IMR-90 (cell line): ENCODE data around the gene TRPC3. TPM values are rescaled to one million over a fixed set of nuclear protein-coding genes. Genes with fewer than 3 reads are reported as not detected.

Source experiments
- ATAC-seq: fragments of 200-7000 bp; cut with Tn5 transposase; 2 replicates; pipeline ENCODE4 v1.9.1; 2020; ENCODE audit warnings: low read depth, mild to moderate bottlenecking, moderate library complexity
- BruUV-seq: library from RNA; stranded (reverse); fragments of 400-500 nt; replicated peaks from 2 replicates; lab custom pipeline; 2021; lab: Mats Ljungman, UMichigan
- CTCF ChIA-PET: fragments of 300-600 bp; formaldehyde crosslinking; extraction: SDS; loops from one replicate; lab custom pipeline; 2021; ENCODE audit warnings: antibody characterized with exemption; lab: Yijun Ruan, JAX
- POLR2A ChIA-PET: fragments of 300-600 bp; sonication (Branson Sonifier 250); formaldehyde crosslinking; loops from one replicate; lab custom pipeline; 2022; ENCODE audit warnings: antibody characterized with exemption; ENCODE audit not compliant: unreplicated experiment; lab: Charles Lee
- DNase-seq: peaks from one replicate; pipeline ENCODE4 v3.0.0; 2013
- H2AFZ ChIP-seq: replicated peaks from 2 replicates; pipeline ENCODE3; 2013; ENCODE audit warnings: low read length, mild to moderate bottlenecking; ENCODE audit not compliant: poor library complexity
- H2AK5ac ChIP-seq: 2 replicates; pipeline ENCODE4 v1.6.1; 2013; ENCODE audit warnings: low read depth, low read length, inconsistent platforms
- H2AK9ac ChIP-seq: replicated peaks from 2 replicates; pipeline ENCODE3; 2013; ENCODE audit warnings: mild to moderate bottlenecking, low read depth, low read length, moderate library complexity; ENCODE audit not compliant: poor library complexity
- H2BK120ac ChIP-seq: 2 replicates; pipeline ENCODE4 v1.6.1; 2013; ENCODE audit warnings: low read depth, low read length, inconsistent platforms
- H2BK15ac ChIP-seq: 3 replicates; pipeline ENCODE4 v1.6.1; 2013; ENCODE audit warnings: low read depth, low read length, inconsistent platforms
- H2BK20ac ChIP-seq: 2 replicates; pipeline ENCODE4 v1.6.1; 2013; ENCODE audit warnings: low read depth, mild to moderate bottlenecking, inconsistent platforms, low read length, moderate library complexity
- H2BK5ac ChIP-seq: 2 replicates; pipeline ENCODE4 v1.6.1; 2013; ENCODE audit warnings: mild to moderate bottlenecking, low read depth, low read length, inconsistent platforms; ENCODE audit not compliant: poor library complexity, severe bottlenecking
- H3K14ac ChIP-seq: replicated peaks from 2 replicates; pipeline ENCODE4 v1.6.1; 2013; ENCODE audit warnings: low read depth, low read length, inconsistent platforms
- H3K18ac ChIP-seq: 2 replicates; pipeline ENCODE4 v1.6.1; 2013; ENCODE audit warnings: low read depth, low read length, control low read depth
- H3K23ac ChIP-seq: 2 replicates; pipeline ENCODE4 v1.6.1; 2013; ENCODE audit warnings: low read depth, low read length, inconsistent platforms
- H3K27ac ChIP-seq: 2 replicates; pipeline ENCODE4 v1.5.1; 2013; ENCODE audit warnings: mild to moderate bottlenecking, control low read depth, low read length; ENCODE audit not compliant: insufficient read depth
- H3K27me3 ChIP-seq: 2 replicates; pipeline ENCODE4 v1.6.1; 2013; ENCODE audit warnings: low read length; ENCODE audit not compliant: control insufficient read depth, insufficient read depth
- H3K36me3 ChIP-seq: 2 replicates; pipeline ENCODE4 v1.6.1; 2013; ENCODE audit warnings: low read length, mixed read lengths; ENCODE audit not compliant: control insufficient read depth, insufficient read depth
- H3K4ac ChIP-seq: 2 replicates; pipeline ENCODE4 v1.6.1; 2013; ENCODE audit warnings: low read depth, low read length, inconsistent platforms
- H3K4me1 ChIP-seq: 2 replicates; pipeline ENCODE4 v1.6.1; 2013; ENCODE audit warnings: low read length, mixed read lengths; ENCODE audit not compliant: control insufficient read depth, insufficient read depth
- H3K4me2 ChIP-seq: 2 replicates; pipeline ENCODE4 v1.6.1; 2013; ENCODE audit warnings: low read depth, mild to moderate bottlenecking, control low read depth, low read length, moderate library complexity
- H3K4me3 ChIP-seq: 2 replicates; pipeline ENCODE4 v1.5.1; 2013; ENCODE audit warnings: low read depth, mild to moderate bottlenecking, control low read depth, low read length, moderate library complexity; ENCODE audit not compliant: insufficient read depth
- H3K56ac ChIP-seq: 2 replicates; pipeline ENCODE4 v1.6.1; 2013; ENCODE audit warnings: low read length, inconsistent platforms; ENCODE audit not compliant: insufficient read depth; ENCODE audit errors: extremely low read depth
- H3K79me1 ChIP-seq, 2 experiments: 2 replicates each; pipeline ENCODE4 v1.6.1; 2013; ENCODE audit warnings: low read length in 2 of 2, inconsistent platforms in 1 of 2, low read depth in 1 of 2
- H3K9ac ChIP-seq: 2 replicates; pipeline ENCODE4 v1.6.1; 2013; ENCODE audit warnings: low read depth, low read length, control low read depth
- H3K9me1 ChIP-seq: 2 replicates; pipeline ENCODE4 v1.6.1; 2013; ENCODE audit warnings: low read length, inconsistent platforms; ENCODE audit not compliant: insufficient read depth
- H3K9me3 ChIP-seq: 2 replicates; pipeline ENCODE4 v1.6.1; 2013; ENCODE audit warnings: low read length; ENCODE audit not compliant: control insufficient read depth, insufficient read depth
- H4K20me1 ChIP-seq: 2 replicates; pipeline ENCODE4 v1.6.1; 2013; ENCODE audit warnings: low read length, inconsistent platforms; ENCODE audit not compliant: insufficient read depth
- H4K5ac ChIP-seq: 2 replicates; pipeline ENCODE4 v1.6.1; 2013; ENCODE audit warnings: mild to moderate bottlenecking, low read depth, low read length, control low read depth
- H4K8ac ChIP-seq, 2 experiments: 2 replicates each; pipeline ENCODE4 v1.6.1; 2013; ENCODE audit warnings: low read depth in 2 of 2, low read length in 2 of 2, control low read depth in 1 of 2, inconsistent platforms in 1 of 2
- H4K91ac ChIP-seq: 2 replicates; pipeline ENCODE4 v1.6.1; 2013; ENCODE audit warnings: low read depth, low read length, inconsistent platforms; ENCODE audit not compliant: insufficient read depth
- BHLHE40 ChIP-seq: fragments of 150-350 bp; IDR thresholded peaks from 2 replicates; pipeline ENCODE4 v1.6.1; 2016; ENCODE audit warnings: mild to moderate bottlenecking, low read depth, low read length
- CEBPB ChIP-seq: IDR thresholded peaks from 2 replicates; pipeline ENCODE4 v1.6.1; 2012; ENCODE audit warnings: low read depth, low read length, improper control_type of control experiment
- CHD1 ChIP-seq: IDR thresholded peaks from 2 replicates; pipeline ENCODE4 v1.6.1; 2012; ENCODE audit warnings: low read depth, low read length, improper control_type of control experiment
- MAFK ChIP-seq: IDR thresholded peaks from 2 replicates; pipeline ENCODE4 v1.6.1; 2012; ENCODE audit warnings: low read depth, low read length, improper control_type of control experiment
- NFE2L2 ChIP-seq: fragments of 150-350 bp; IDR thresholded peaks from 2 replicates; pipeline ENCODE4 v1.6.1; 2016; ENCODE audit warnings: low read depth, mild to moderate bottlenecking, low read length
- WGBS, 2 experiments: methylation state at CpG; one replicate each; pipeline versions ENCODE4 v1.1.5 to v1.1.7; 2013; ENCODE audit warnings: missing lambda C conversion rate in 2 of 2; ENCODE audit not compliant: insufficient read length in 1 of 2; ENCODE audit errors: extremely low coverage in 2 of 2; 5-methylcytosine and 5-hydroxymethylcytosine counted together
- dilution Hi-C: fragments of 300-500 bp; cut with HindIII; formaldehyde crosslinking; loops from one replicate; pipeline ENCODE4 v1.14.3; 2018; ENCODE audit warnings: low sequenced_read_pairs; ENCODE audit not compliant: unreplicated experiment
- in situ Hi-C: fragments of 300-500 bp; cut with MboI; formaldehyde crosslinking; loops from 3 replicates; pipeline ENCODE4 v1.14.3; 2019; ENCODE audit warnings: low sequenced_read_pairs, inconsistent platforms, mixed read lengths
- intact Hi-C: fragments of 100-400 bp; cut with micrococcal nuclease; formaldehyde crosslinking; loops from 2 replicates; pipeline ENCODE4 v1.10.0; 2022
- polyA plus RNA-seq, 3 experiments: library from polyadenylated mRNA; depleted of rRNA; stranded (reverse); fragments of >200 nt; gene quantifications; 2 replicates each; pipeline ENCODE4 v1.2.3, GENCODE V29; 2012; ENCODE audit warnings: low replicate concordance in 1 of 3
- total RNA-seq: library from RNA; depleted of rRNA; stranded (reverse); fragments of >200 nt; gene quantifications from 2 replicates; pipeline ENCODE4 v1.2.3, GENCODE V29; 2012
- TF ChIP-seq, protein P1 (sequence below): fragments of 150-350 bp; IDR thresholded peaks from 2 replicates; pipeline ENCODE4 v1.6.1; 2016; ENCODE audit warnings: low read depth, mild to moderate bottlenecking, low read length, moderate library complexity, borderline replicate concordance
- TF ChIP-seq, protein P2 (sequence below): fragments of 150-350 bp; IDR thresholded peaks from 2 replicates; pipeline ENCODE4 v1.6.1; 2017; ENCODE audit warnings: mild to moderate bottlenecking, antibody characterized with exemption, low read length, low read depth

TRPC3 gene
- total and polyA plus RNA-seq, 2 of the 4 experiments (the other 2 are of a cell fraction): 1.1 to 2.7 TPM

- no peak overlapping the region for H2AFZ ChIP-seq
- CTCF ChIA-PET: interaction anchor here (1.0 kb wide), 1 partner anchor 10 kb away, joined by 3 read pairs; no protein-coding TSS in a partner anchor
- POLR2A ChIA-PET: no interaction called here
- in situ Hi-C loops: no loop called here
- TF ChIP-seq CHD1: no peak
- no peak for TF ChIP-seq NFE2L2
- TF ChIP-seq, protein P1, sequence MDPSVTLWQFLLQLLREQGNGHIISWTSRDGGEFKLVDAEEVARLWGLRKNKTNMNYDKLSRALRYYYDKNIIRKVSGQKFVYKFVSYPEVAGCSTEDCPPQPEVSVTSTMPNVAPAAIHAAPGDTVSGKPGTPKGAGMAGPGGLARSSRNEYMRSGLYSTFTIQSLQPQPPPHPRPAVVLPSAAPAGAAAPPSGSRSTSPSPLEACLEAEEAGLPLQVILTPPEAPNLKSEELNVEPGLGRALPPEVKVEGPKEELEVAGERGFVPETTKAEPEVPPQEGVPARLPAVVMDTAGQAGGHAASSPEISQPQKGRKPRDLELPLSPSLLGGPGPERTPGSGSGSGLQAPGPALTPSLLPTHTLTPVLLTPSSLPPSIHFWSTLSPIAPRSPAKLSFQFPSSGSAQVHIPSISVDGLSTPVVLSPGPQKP: no peak
- TF ChIP-seq, protein P2, sequence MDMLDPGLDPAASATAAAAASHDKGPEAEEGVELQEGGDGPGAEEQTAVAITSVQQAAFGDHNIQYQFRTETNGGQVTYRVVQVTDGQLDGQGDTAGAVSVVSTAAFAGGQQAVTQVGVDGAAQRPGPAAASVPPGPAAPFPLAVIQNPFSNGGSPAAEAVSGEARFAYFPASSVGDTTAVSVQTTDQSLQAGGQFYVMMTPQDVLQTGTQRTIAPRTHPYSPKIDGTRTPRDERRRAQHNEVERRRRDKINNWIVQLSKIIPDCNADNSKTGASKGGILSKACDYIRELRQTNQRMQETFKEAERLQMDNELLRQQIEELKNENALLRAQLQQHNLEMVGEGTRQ: no peak
- no peak for TF ChIP-seq MAFK
- TF ChIP-seq CEBPB: peak; percentile 18; the same call in 1 of the 2 replicates
- TF ChIP-seq BHLHE40: no peak
- H2BK120ac ChIP-seq: no peak overlapping the region
- no peak overlapping the region for H3K27ac ChIP-seq
- no peak overlapping the region for H3K9ac ChIP-seq
- H4K91ac ChIP-seq: no peak overlapping the region
- H2BK5ac ChIP-seq: no peak overlapping the region
- WGBS, 2 experiments: no CpG with 5 or more reads among the region's 4 CpGs
- no peak overlapping the region for H2BK20ac ChIP-seq
- no peak overlapping the region for H3K18ac ChIP-seq
- no peak overlapping the region for H3K14ac ChIP-seq
- peaks cover 8% of the 10 kb centered on the region; the same call in 1 of the 2 replicates for H3K9me1 ChIP-seq
- no peaks in the 10 kb centered on the region for H3K9me3 ChIP-seq
- H3K4me3 ChIP-seq: no peak overlapping the region
- H3K4me2 ChIP-seq: no peak overlapping the region
- H2BK15ac ChIP-seq: no peak overlapping the region
- dilution Hi-C loops: no loop called here
- H3K23ac ChIP-seq: no peak overlapping the region
- H4K20me1 ChIP-seq: no peaks in the 10 kb centered on the region
- no peak overlapping the region for H4K8ac ChIP-seq
- no TSS peak for BruUV-seq
- H3K56ac ChIP-seq: no peak overlapping the region
- H3K4me1 ChIP-seq: no peaks in the 10 kb centered on the region; the same call in 1 of the 2 replicates
- ATAC-seq (no peak), DNase-seq (peak; percentile 20)
- H3K27me3 ChIP-seq: no peaks in the 10 kb centered on the region; the same call in 1 of the 2 replicates
- H3K36me3 ChIP-seq: no peaks in the 10 kb centered on the region
- H2AK9ac ChIP-seq: no peak overlapping the region
- H3K4ac ChIP-seq: no peak overlapping the region
- no peaks in the 10 kb centered on the region for H3K79me1 ChIP-seq
- H2AK5ac ChIP-seq: no peak overlapping the region
- no peak overlapping the region for H4K5ac ChIP-seq
- intact Hi-C loops: no loop called here
Measured at GRCh38 chr4:121973816-121974215, 22.0 kb upstream of the TRPC3 start.
